NCI-H748 (cell line): ENCODE data around the gene SERPINE2.
"Not testable (repeated sequence)": the region's sequence is repeated elsewhere in the genome, so short reads cannot be mapped to it uniquely, and the experiment has no call there.

Experiments used
- DNase-seq: peaks from one replicate; lab custom pipeline; 2025; ENCODE audit not compliant: unreplicated experiment; lab: John Stamatoyannopoulos, UW

The SERPINE2 gene

GRCh38 chr2:223944703-223945531 lies 94.2 kb downstream of the SERPINE2 start, which contains the start of gene WDFY1:
Gene WDFY1, minus strand, starts transcription at chr2:223945335. Its CDS starts 51 bp downstream, at chr2:223945284.
- DNase-seq: peak; percentile 91

DNA sequence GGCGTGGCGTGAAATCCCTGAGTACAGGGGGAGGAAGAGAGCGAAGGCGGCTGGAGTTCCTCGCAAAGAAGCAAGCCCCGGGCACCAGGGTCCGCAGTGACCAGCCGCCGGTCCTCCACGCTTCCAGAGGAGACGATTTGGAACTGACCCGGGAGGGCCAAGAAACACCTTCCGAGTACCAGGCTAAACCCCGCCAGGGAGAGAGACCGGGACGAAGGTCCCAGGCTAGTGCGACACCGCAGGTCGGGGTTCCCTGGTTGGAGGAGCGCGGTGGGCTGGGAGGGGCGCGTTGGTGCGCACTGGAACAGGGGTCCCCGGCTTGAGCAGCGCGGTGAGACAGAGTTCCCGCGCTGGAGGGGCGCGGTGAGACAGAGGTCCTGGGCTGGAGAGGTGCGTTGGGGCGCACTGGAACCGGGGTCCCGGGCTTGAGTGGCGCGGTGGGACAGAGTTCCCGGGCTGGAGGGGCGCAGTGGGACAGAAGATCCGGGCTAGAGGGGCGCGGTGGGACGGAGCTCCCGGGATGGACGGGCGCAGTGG lies 94.9 kb downstream of the SERPINE2 start:
- peak; percentile 56 for DNase-seq

DNA sequence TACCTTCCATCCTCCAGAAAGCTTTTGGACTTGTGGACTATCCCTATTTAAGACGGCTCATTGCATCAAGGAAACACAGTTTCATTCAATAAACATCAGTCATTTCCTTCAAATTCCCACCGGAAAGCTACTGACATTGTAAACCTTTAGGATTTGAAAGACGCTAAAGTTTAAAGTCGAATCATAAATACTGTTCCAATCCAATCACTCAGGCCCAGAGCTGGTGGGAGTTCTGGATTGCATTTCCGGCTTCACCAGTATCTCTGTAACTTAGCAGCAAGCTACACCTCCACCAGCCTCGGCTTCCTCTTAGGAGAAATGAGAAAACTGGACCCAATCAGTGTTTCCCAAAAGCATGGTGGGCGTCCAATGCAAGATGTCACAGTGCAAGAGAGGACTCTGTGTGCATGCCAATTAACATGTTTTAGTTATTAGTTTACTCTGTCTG lies 95.5 kb downstream of the SERPINE2 start:
- peak; percentile 29 for DNase-seq

- DNase-seq: peak; percentile 16
Observed at GRCh38 chr2:223943135-223943534, 96.0 kb downstream of the SERPINE2 start.

GRCh38 chr2:223941579-223942277 lies 97.4 kb downstream of the SERPINE2 start:
- DNase-seq: no peak

DNA sequence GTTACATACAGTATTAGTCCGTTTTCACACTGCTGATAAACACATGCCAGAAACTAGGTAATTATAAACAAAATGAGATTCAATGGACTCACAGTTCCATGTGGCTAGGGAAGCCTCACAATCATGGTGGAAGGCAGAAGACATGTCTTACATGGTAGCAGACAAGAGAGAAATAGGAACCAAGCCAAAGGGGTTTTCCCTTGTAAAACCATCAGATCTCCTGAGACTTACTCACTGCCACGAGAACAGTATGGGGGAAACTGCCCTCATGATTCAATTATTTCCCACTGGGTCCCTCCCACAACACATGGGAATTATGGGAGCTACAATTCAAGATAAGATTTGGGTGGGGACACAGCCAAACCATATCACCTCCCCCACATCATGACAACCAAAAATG lies 99.6 kb downstream of the SERPINE2 start:
- DNase-seq: not testable (repeated sequence)

DNA sequence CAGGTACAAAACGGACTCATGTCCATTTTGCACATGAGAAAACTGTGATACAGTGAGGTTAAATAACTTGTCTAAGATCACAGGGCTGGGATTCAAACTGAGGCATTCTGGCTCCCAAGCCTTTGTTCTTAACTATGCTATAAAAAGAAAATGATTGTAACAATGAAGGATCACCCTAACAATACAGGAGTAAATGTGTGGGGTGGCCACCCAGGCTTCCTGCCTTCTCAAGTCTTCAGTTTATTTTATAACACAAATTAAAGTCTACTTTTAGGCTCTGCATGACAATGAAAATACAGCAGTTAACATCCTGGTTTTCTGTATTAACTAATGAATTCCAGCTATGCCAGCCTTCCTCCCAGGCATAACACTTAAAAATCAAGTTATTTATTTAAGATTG lies 101.6 kb downstream of the SERPINE2 start:
- no peak for DNase-seq

DNA sequence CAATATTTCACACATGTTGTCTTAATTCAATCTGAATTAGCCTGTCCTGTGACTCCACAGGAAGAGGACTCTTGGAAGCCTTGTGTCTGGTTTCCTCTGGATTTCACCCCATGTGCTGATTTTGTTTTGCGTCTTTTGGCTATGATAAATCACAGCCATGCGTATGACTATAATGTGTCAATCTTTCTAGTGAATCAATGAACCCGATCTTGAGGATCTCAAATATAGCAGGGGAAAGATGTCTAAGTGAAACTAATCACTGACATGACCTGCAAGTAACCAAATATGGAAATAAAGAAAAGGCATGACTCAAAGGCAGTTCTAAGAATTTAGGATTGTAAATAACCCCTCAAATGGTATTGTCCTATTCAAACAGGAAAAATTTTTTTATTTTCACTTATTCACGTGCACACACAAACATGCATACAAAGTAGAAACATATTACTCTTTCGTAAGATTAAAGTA lies 102.2 kb downstream of the SERPINE2 start:
- DNase-seq: no peak

DNA sequence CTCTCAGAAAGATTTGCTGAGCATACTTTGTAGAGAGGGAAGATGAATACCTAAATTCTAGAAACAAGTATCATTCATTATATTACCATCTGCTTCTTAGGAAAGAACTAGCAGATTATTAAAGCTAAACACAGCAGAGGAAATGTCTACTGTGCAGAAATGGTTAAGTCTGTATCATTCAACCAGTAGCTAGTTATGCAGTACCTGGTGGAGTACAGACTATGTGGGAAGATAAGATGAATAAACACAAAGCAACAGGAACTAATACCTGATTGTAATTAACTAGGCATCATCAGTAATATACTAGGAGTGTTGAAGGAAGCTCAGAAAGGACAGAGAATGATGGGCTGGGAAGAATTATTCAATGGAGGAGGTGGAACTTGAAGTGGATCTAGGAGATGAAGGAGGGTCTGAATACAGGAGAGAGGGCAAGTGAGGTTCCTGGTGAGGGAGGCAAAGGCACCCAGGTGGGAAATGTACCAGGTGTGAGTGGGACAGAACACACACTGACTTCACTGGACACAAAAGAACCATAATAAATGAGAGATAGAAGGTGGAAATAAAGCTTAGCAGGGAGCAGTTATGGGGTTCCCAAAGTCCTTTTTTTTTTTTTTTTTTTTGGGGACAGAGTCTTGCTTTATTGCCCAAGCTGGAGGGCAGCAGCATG lies 103.5 kb downstream of the SERPINE2 start:
- no peak for DNase-seq

DNA sequence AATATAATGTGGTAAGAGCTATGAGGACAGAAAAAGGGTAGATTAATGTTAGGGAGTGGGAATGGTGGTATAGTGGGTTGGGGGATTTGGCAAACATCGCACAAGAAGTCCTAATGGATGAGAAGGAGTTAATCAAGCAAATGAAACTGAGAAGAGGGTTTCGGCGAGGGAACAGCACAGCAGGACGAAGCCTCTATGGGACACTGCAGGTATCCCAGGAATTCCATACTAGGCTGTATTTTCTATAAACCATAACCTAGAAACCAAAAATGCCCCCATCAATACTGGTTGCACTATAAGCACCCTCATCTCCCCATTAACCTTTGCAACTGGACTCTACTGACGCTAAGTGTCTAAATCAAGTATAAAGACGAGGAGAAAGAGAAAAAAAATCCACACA lies 104.2 kb downstream of the SERPINE2 start:
- DNase-seq: no peak

DNA sequence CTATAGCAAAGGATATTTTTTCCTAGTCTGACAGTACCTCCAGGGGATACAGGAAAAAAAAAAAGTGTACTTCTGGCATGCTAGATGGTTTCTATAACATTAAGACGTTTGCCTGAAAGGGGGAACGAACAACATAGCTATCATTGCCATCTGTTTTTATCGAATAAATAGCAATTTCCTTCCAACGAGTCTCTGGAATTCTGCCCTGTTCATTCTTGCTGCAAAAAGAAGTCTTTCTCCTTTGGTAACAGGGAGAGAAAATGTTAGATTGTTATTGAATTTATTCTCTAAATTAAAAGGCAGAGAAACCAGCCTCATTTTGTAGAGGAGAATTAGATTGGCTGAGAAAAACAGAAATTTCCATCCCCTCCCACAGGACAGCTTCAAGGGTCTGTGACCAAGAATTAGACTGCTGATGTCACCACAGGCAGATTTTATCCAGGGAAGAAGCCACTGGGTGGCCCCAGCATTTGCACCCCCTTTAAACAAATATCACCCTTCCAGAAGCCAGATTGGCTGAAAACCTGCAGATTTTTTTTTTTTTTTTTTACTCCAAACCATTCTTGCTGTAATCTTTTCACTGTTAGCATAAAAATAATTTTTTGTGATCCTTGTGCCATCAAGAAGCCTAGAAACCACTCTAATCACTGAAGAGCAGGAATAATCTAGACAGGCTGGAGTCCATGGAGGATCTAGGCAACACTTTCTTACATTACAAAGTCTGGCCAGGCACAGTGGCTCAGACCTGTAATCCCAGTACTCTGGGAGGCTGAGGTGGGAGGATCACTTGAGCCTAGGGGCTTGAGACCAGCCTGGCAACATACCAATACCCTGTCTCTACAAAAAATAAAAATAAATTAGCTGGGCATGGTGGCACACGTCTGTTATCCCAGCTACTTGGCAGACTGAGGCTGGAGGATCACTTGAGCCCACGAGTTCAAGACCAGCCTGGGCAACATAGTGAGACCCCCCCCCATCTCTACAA lies 106.0 kb downstream of the SERPINE2 start:
- DNase-seq: no peak

DNA sequence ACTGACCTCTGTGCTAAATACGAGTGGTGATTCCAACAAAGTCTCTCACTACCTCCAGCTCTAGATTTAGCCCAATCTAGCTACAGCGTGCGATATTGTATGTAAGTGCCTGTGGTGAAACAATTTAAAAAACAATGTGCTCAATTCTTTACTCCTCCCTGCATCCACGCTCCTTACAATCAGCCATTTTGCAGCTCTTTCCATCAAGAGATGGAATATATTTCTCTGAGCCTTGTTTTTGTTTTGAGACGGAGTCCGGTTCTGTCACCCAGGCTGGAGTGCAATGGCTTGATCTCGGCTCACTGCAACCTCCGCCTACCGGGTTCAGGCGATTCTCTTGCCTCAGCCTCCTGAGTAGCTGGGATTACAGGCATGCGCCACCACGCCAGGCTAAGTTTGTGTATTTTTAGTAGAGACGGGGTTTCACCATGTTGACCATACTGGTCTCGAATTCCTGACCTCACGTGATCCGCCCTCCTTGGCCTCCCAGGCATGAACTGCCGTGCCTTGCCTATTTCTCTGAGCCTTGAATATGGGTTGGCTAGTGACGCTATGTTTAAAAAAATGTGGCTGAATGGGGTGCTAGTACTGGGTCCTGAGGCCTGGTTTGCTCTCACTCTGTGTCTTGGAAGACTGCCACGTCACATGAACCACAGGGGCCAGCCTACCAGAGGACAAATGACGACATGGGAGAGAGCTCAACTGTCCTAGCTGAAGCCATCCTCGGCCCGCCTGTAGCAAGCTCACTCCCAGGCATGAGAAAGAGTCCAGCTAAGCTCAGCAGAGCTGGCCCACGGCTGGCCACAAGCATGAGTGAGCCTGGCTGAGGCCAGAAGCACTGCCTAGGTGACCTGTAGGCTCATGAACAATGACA lies 108.7 kb downstream of the SERPINE2 start:
- no peak for DNase-seq

- no peak for DNase-seq
Observed at GRCh38 chr2:223929571-223930102, 109.4 kb downstream of the SERPINE2 start.

DNA sequence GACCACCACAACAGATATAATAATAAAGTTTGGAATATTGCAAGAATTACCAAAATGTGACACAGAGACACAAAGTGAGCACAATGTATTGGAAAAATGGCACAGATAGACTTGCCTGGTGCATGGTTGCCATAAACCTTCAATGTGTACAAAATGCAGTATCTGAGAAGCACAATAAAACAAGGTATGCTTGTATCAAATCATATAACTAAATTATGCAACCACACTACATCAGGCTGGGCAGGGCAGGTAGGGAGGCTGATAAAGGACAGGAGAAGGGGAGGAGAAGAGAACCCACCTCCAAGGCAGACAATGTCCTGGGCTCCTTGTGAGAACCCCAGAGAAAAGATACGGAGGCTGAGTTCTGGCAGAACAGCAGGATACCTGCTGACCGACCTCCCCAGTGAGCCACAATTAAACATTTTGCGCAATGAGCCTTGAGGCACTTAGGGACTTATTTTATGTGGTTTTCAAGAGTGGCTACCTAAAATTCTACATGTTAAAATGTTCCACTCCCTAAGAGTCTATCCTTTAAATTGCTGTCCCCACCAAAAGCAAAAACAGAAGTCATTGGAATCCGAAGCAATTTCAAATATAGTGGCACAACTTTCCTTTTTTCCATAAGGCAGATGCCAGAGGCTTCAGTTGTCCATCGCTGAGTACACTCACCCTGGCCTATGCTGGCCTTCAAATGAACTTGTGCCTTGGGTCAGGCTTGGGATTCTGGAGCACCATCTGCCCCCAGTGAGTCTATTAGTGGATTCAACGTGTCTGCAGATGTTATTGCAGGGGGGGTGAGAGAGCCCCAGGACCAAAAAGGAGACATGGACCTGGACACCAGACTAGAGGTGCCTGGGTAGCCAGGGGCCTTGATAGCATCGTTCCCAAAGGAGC lies 110.7 kb downstream of the SERPINE2 start:
- no peak for DNase-seq

GRCh38 chr2:223925106-223925505 lies 114.0 kb downstream of the SERPINE2 start:
- DNase-seq: no peak
